ENCODE measurements around the gene NEDD9.
A peak's percentile ranks its signal among the peaks of the same experiment; 100 is the strongest.

Gene NEDD9

GRCh38 chr6:11172501-11173327 lies 59.8 kb downstream of the NEDD9 start:
- DNase-seq, result peak; percentile 80

GRCh38 chr6:11171952-11172351 lies 60.5 kb downstream of the NEDD9 start:
- no peak for DNase-seq

- no peak for DNase-seq
These were observed 64.3 kb downstream of the NEDD9 start for GRCh38 chr6:11168091-11168635.

GRCh38 chr6:11166948-11167347 lies 65.5 kb downstream of the NEDD9 start:
- no peak for DNase-seq

GRCh38 chr6:11164717-11165646 lies 67.5 kb downstream of the NEDD9 start:
- no peak for DNase-seq

- DNase-seq, result no peak
These were observed 68.5 kb downstream of the NEDD9 start for GRCh38 chr6:11163932-11164331.

- DNase-seq, result no peak
These were observed 70.2 kb downstream of the NEDD9 start for GRCh38 chr6:11162262-11162661.

GRCh38 chr6:11161031-11161956 lies 71.2 kb downstream of the NEDD9 start:
- DNase-seq, result no peak

- no peak for DNase-seq
These were observed 72.3 kb downstream of the NEDD9 start for GRCh38 chr6:11160199-11160598.

GRCh38 chr6:11155589-11155988 lies 76.9 kb downstream of the NEDD9 start:
- no peak for DNase-seq

- DNase-seq, result no peak
These were observed 79.0 kb downstream of the NEDD9 start for GRCh38 chr6:11153447-11153846.

GRCh38 chr6:11152581-11152980 lies 79.9 kb downstream of the NEDD9 start:
- DNase-seq, result no peak

- DNase-seq, result no peak
These were observed 81.0 kb downstream of the NEDD9 start for GRCh38 chr6:11151488-11151887.

GRCh38 chr6:11149551-11149950 lies 82.9 kb downstream of the NEDD9 start:
- no peak for DNase-seq

- no peak for DNase-seq
These were observed 86.2 kb downstream of the NEDD9 start for GRCh38 chr6:11146117-11146826.

- DNase-seq, result peak; percentile 73
These were observed 88.0 kb downstream of the NEDD9 start for GRCh38 chr6:11144393-11144851.

GRCh38 chr6:11143394-11144371 lies 88.8 kb downstream of the NEDD9 start:
- no peak for DNase-seq

- no peak for DNase-seq
These were observed 90.0 kb downstream of the NEDD9 start for GRCh38 chr6:11142296-11143027.

GRCh38 chr6:11141295-11141694 lies 91.2 kb downstream of the NEDD9 start:
- DNase-seq, result no peak

- no peak for DNase-seq
These were observed 92.4 kb downstream of the NEDD9 start for GRCh38 chr6:11140056-11140455.
